G401.6 (cell line): Measurements from ENCODE around the gene SNX19.

Experiments used
- FAIRE-seq: peaks from 2 replicates; lab custom pipeline; 2012; peaks lifted over from hg19 to GRCh38; lab: Jason Lieb, UNC

The SNX19 gene

GRCh38 chr11:130842001-130842400 is 74.3 kb downstream of the SNX19 start:
- no peak for FAIRE-seq

DNA sequence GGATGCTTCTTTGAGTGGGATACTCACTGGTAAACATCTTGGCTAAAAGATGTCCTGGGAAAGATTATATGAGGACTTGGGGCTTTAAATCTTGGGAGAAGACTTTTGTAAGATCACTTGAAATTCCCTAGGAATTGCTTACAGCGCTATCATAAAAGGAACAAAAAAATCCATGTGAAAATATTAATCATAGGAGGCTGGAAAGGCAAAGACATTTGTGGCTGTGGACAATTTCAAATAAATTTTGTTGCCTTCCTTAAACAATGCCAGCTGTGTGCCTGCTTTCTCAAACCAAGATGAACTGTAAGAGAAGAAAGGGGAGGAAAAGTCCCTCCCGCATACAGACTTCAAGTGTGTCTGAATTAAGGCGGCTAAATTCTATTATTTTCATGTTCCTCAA is 75.6 kb downstream of the SNX19 start:
- no peak for FAIRE-seq

- no peak for FAIRE-seq
Measured at GRCh38 chr11:130839981-130840666, 76.2 kb downstream of the SNX19 start.

GRCh38 chr11:130837194-130837593 is 79.1 kb downstream of the SNX19 start:
- FAIRE-seq: no peak

DNA sequence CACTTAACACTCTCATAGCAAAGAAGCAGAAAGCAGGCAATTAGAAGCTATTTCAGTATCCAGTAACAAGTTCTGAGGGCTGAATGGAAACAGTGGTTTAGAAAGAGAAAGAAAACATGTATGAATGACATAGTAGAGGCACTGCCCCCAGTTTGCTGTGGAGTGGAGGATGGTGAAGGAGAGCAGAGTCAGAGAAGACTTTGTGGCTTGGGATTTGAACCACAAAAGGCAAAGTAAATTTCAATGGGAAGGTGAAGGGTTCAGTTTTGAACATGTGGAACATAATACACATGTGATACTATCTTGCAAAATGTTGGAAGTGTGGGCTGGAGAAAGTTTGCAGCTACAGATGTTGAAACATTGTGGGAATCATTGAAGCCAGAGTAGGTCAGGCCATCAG is 81.4 kb downstream of the SNX19 start:
- FAIRE-seq: no peak

DNA sequence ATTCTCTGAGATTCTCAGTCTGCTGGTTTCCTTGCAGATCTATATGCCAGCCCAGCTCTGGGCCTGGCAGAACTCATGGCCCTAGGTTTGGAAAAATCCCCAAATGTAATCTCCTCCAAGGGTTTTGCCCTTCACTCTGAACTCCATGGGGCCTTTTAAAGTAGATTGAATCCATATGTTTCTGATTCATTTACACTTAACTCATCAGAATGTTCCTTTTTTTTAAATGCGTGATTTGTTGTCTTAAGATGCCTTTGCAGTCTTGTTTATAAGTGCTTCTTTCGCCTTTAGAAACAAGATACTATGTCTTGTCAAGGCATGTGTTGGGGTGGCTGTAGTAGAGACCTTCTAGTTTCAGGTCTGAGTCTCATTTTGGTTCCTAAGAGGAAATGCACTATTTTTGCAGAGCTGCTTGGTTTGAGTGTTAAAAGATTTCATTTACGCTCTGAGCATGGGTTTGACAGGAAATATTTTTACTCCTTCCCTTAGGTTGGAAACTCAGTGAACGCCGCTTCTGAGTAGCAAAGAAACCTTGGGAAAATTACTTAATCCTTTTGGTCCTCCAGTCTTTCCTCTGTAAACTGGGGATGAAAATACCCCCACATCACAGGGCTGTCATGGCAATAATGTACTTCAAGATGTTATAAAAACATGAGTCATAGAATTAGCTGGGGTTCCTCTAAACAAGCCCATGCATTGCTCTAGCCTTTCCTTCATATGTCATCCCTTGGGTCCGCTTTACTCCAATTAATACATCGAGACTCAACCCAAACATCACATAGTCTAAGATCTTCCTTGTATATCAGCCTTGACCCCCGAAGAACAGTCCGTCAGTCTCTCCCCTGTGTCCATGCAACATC is 83.5 kb downstream of the SNX19 start:
- FAIRE-seq: no peak

GRCh38 chr11:130831976-130832375 is 84.3 kb downstream of the SNX19 start:
- FAIRE-seq: no peak

DNA sequence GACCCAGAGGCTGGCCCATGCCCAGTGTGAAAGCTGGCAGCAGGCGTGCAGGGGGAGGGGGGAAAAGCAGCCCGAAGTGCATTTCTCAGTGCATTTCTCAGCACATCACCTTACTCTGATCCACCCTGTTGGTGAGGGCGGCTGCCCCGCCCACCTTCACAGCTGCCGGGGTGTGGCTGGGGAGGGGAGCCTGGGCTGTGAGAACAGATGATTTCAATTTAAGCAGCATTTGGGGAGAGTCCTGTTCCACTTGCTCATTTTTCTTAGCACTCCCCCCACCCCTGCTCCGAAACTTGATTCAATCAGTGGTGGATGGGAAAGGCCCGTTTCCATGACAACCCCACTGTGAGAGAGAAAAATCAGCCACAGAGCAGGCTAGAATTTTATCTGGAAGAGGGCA is 84.8 kb downstream of the SNX19 start:
- FAIRE-seq: no peak

DNA sequence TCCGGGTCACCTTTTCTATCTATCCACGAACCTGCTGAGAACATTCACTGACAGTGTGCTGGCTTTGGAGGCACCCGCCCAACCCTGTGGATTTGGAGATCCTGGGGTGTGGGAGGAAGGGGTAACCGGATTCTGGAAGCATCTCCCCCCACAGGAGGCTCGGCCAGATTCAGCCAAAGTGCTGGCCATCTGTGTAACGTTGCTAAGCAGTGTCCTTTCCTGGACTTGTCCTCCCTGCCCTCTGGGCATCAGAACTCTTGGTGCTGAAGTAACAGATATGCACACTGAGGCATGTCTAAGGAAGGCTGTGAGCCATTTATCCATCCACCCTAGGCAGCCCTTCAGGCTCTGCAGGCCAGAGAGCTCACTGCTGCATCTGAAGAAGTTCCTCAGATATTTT is 85.7 kb downstream of the SNX19 start:
- no peak for FAIRE-seq

DNA sequence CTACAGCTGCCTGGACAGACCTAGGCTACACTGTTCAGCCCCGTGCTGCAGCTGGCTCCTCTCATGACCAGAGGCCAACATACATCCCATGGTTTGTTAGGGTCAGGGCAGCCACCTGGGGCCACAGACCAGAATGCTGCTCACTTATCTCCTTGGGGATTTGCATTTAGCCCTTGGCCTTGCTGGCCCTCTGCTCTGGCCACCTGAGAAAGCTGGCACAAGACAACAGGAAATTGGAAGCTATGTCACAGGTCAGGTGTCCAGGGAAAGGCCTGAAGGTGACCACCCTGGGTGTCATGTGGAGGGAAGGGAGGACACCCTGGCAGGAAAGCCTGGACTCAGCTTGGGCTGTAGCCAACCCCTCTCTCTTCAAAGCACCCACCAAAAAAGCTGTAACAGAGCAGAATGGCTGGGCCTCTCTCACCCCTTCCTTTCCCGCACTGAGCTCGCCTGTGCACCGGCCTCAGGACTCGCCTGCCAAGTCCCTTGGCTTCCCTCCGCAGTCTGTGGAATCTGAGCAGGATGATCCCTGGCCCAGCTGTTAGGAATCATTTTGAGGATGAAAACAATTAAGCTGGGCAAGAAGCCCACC is 86.3 kb downstream of the SNX19 start:
- no peak for FAIRE-seq

GRCh38 chr11:130828741-130829140 is 87.5 kb downstream of the SNX19 start:
- no peak for FAIRE-seq

DNA sequence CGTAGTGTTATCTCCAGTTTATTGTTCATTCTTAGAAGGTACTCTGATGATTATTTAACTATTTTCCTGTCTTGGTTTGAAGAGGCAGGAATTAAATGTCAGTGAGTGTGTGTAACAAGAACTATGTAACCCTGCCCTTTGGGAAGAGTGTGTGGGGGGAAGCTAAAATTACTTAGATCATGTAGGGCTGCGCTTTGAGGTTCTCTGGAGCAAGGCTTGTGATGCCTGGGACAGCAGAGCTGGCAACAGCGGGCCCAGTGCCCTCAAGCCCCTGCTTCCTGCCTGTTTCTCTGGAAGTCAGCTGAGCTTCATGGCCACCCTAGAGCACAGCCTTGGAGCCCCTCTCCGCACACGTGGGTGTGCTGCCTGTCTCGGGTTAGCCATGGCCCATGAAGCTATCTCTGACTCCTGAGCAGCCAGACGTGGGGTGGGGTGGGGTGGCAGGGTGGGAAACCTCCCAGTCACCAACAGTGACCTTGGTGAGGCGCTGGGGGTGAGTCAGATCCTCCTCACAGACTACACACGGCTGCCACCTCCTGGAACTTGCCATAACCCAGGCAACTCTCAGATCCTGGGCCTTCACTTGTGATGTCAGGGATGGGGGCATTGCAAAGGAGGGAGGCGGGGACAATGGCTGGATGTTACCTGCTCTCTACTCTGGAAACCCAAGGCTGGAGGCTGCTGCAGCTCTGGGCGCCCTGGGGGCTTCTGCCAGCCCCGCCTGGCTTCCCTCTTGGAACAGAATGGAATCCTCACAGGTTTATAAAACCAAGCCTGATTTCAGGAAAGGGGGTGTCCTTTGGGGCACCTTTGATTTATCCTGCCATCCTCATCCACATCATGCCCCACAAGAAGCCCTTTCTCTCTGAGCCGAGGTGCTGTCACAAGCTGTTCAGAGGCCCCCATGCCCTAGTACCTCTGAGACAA is 88.6 kb downstream of the SNX19 start:
- no peak for FAIRE-seq

DNA sequence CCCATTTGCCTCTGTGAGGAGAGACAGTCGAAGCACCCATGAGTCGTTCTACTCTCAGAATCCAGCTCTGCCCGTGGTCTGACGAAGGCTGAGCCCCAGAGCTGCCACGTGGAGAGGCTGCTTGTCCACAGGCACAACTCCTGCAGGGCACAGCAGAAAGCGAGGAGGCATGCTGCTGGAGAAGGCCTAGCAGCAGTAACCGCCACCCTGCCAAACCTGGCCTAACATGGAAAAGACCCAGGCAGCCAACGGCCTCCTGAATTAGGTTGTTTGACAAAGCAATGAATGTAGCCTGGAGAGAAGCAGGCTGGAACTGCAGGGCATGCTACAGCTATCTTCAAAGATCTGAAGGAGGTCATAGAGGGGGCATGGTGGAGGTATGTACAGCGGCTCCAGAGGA is 89.7 kb downstream of the SNX19 start:
- no peak for FAIRE-seq

DNA sequence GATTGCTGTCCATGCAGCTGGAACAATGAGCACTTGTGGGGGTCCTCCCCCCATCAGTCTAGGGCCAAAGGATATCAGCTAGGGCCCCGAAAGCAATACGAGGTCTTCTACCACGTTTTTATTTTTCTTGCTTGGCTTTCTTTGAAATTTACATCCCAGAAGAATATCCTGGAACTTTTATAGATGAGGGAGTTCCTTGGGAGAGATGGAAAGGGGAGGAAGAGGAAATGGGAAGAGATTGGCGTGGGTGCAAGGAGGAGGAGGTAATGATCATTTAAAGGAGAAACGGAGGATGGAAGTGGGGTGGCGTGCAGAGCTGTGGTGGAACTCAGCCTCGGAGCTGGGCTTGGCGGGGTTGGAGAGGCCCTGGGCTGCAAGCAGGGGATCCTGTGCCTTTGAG is 90.3 kb downstream of the SNX19 start:
- no peak for FAIRE-seq

GRCh38 chr11:130825561-130825960 is 90.7 kb downstream of the SNX19 start:
- FAIRE-seq: no peak
